HG03108 (cell line): Measurements from ENCODE around the gene ITGBL1.

ENCODE experiments used
- ATAC-seq: cut with Tn5 transposase; IDR thresholded peaks from one replicate; pipeline ENCODE4 v1.9.1; 2021; ENCODE audit warnings: moderate library complexity; ENCODE audit not compliant: unreplicated experiment

ITGBL1 gene

DNA sequence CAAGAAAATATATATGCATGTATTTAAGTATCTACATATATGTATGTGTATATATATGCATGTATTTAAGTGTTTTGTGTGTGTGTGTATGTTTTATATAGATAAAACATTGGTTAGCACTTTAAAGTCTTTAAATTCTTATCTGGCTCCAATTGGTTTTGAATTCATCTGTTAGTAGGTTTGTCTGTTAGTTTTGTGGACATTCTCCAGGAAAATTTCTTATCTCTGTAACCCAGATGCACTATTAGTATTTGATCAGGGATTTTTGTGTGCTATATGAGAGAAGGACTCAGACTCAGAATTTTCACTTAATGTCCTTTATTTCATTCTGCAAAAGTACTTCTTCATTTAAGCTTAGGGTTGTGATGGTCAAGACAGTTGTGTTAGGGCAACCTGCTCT is 103.1 kb downstream of the ITGBL1 start:
- ATAC-seq: no peak

DNA sequence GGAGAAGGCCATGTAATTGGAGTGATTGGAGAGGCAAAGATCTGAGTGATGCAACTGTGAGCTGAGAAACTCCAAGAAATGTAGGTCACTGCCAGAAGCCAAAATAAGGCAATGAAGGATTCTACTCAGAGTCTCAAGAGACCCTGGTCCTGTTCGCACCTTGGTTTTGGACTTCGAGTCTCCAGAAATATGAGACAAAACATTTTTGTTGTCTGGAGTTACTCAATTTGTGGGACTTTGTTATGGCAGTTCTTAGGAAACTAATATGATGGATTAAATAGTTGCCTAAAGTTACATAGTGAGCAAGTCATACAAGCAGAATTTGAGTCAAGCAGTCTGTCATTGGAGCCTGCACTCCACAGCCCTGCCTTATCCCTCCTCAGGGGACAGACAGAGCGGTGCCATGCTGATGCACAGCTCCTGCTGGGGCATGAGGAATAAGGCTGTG is 104.2 kb downstream of the ITGBL1 start:
- no peak for ATAC-seq

DNA sequence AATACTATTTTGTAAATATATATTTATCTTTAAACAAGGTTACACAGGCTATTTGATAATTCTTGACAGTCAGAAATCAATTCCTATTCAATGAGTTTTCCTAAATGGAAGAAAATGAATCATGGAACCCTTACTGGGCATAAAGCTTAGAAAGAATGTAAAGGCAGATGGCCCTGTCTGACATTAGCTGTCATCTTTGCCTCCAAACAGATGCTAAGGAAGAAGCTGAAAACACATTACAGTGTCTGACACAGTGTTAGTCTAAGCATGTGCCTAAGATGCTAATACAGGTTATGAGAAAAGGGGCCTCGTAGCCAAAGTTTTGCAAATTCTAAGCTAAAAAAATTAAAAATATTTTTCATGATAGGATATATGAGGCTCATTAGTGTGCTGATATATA is 112.8 kb downstream of the ITGBL1 start:
- ATAC-seq: no peak

DNA sequence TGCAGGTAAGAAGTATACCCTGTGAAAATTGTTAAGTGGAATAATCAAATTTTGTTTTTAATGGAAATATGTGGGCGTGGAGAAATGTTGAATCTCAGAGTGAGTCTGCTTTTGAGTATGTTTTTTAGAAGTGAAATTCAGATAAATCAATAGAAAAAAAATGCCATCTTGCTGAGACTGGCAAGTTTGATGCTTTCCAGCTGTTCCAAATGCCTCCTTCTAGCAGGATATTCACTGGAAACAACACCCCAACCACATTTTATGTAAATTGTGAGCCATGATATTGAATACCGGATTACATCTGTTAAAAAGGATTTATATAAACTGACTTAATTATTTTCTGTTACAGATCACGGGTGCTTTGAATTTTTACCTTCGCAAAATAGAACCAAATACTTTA is 115.4 kb downstream of the ITGBL1 start:
- no peak for ATAC-seq

GRCh38 chr13:101569807-101570206 is 117.3 kb downstream of the ITGBL1 start:
- ATAC-seq: no peak

GRCh38 chr13:101570410-101570809 is 117.9 kb downstream of the ITGBL1 start:
- no peak for ATAC-seq

GRCh38 chr13:101572456-101572855 is 120.0 kb downstream of the ITGBL1 start:
- ATAC-seq: no peak

- no peak for ATAC-seq
Measured at GRCh38 chr13:101575581-101575980, 123.1 kb downstream of the ITGBL1 start.

GRCh38 chr13:101576455-101576854 is 124.0 kb downstream of the ITGBL1 start:
- no peak for ATAC-seq

GRCh38 chr13:101576977-101577376 is 124.5 kb downstream of the ITGBL1 start:
- no peak for ATAC-seq

- no peak for ATAC-seq
Measured at GRCh38 chr13:101579281-101579802, 126.9 kb downstream of the ITGBL1 start.

GRCh38 chr13:101584331-101584730 is 131.9 kb downstream of the ITGBL1 start:
- ATAC-seq: no peak

GRCh38 chr13:101590479-101590878 is 138.0 kb downstream of the ITGBL1 start:
- ATAC-seq: no peak

DNA sequence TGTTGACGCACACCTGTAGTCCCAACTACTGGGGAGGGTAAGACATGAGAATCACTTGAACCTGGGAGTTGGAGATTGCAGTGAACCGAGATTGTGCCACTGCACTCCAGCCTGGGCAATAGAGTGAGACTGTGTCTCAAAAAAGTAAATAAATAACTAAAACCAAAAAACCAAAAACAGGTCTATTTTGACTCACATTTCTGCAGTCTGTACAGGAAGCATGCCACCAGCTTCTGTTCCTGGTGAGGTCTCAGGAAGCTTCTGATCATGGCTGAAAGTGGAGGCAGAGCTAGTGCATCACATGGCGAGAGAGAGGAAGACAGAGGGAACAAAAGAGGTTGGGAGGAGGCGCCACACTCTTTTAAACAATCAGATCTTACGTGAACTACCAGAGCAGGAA is 142.5 kb downstream of the ITGBL1 start:
- ATAC-seq: no peak

DNA sequence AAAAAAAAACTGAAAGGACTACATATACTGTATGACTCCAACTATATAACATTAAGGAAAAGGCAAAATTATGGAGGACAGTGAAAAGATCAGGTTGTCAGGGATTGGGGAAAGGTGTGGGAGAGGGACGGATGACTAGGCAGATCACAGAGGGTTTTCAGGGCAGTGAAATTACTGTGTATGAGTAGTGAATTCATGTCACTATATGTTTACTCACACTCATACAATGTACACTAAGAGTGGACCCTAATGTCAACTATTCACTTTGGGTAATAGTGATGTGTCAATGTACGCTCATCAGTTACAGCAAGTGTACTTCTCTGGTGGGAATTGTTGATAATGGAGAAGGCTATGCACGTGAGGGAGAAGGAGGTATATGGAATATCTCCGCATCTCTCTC is 144.3 kb downstream of the ITGBL1 start:
- ATAC-seq: no peak

- no peak for ATAC-seq
Measured at GRCh38 chr13:101611491-101612475, 159.3 kb downstream of the ITGBL1 start.

- no peak for ATAC-seq
Measured at GRCh38 chr13:101612735-101613134, 160.3 kb downstream of the ITGBL1 start.

- no peak for ATAC-seq
Measured at GRCh38 chr13:101614491-101614890, 162.0 kb downstream of the ITGBL1 start.

GRCh38 chr13:101618440-101619187 is 166.1 kb downstream of the ITGBL1 start:
- no peak for ATAC-seq

GRCh38 chr13:101621099-101621498 is 168.6 kb downstream of the ITGBL1 start:
- ATAC-seq: no peak

GRCh38 chr13:101623470-101624209 is 171.2 kb downstream of the ITGBL1 start:
- no peak for ATAC-seq
